B cell (primary cell): ENCODE measurements around the gene C20orf144. TPM values are rescaled to one million over a fixed set of nuclear protein-coding genes. Genes with fewer than 3 reads are reported as not detected.
"Not testable (repeated sequence)": the region's sequence is repeated elsewhere in the genome, so short reads cannot be mapped to it uniquely, and the experiment has no call there.

Experiments used
- ATAC-seq: fragments of 200-7000 bp; cut with Tn5 transposase; one replicate; pipeline ENCODE4 v1.10.0; 2021; ENCODE audit warnings: low read depth, mild to moderate bottlenecking, moderate number of reproducible peaks, moderate library complexity
- CTCF ChIA-PET: fragments of 350-600 bp; sonication (Branson Sonifier 250); formaldehyde crosslinking; loops from one replicate; lab custom pipeline; 2021; ENCODE audit warnings: antibody characterized with exemption, inconsistent platforms; lab: Charles Lee
- POLR2A ChIA-PET: fragments of 350-600 bp; sonication (Branson Sonifier 250); formaldehyde crosslinking; loops from one replicate; lab custom pipeline; 2021; ENCODE audit warnings: antibody characterized with exemption; lab: Charles Lee
- DNase-seq: peaks from one replicate; pipeline ENCODE4 v3.0.0; 2013
- H2AFZ ChIP-seq: 2 replicates; pipeline ENCODE4 v1.6.1; 2012; ENCODE audit warnings: mild to moderate bottlenecking, low read depth, low read length; ENCODE audit not compliant: insufficient read depth, poor library complexity, severe bottlenecking
- H3K27ac ChIP-seq, 2 donors: 1 replicate in 1 of 2; 2 replicates in 1 of 2; pipeline ENCODE4 v1.5.1; 2012 to 2013; ENCODE audit warnings: low read length in 2 of 2, mild to moderate bottlenecking in 2 of 2, moderate library complexity in 1 of 2
- H3K27me3 ChIP-seq, 4 experiments: fragments of 200-600 bp in 1 of 4; sonication (generic) in 1 of 4; replicated peaks in 1 of 4; 1 replicate in 2 of 4; 2 replicates in 2 of 4; pipeline versions ENCODE4 v1.6.1 to v1.7.0; 2013 to 2016; ENCODE audit warnings: low read length in 3 of 4, mild to moderate bottlenecking in 2 of 4, mixed read lengths in 1 of 4, moderate library complexity in 1 of 4; ENCODE audit not compliant: insufficient read depth in 4 of 4, control insufficient read depth in 3 of 4; ENCODE audit errors: control extremely low read depth in 1 of 4
- H3K36me3 ChIP-seq, 2 experiments: replicated peaks in 1 of 2; 1 replicate in 1 of 2; 2 replicates in 1 of 2; pipeline versions ENCODE4 v1.6.1 to v1.7.1; 2013; ENCODE audit warnings: low read length in 1 of 2; ENCODE audit not compliant: insufficient read depth in 2 of 2, control insufficient read depth in 1 of 2; ENCODE audit errors: control extremely low read depth in 1 of 2, extremely low read depth in 1 of 2
- H3K4me1 ChIP-seq, 2 donors: fragments of 200-600 bp in 1 of 2; sonication (generic) in 1 of 2; 1 replicate in 1 of 2; 2 replicates in 1 of 2; pipeline versions ENCODE4 v1.5.1 to v1.6.1; 2013 to 2017; ENCODE audit warnings: low read length in 2 of 2; ENCODE audit not compliant: control insufficient read depth in 2 of 2, insufficient read depth in 2 of 2
- H3K4me2 ChIP-seq: replicated peaks from 2 replicates; pipeline ENCODE3; 2012; ENCODE audit warnings: mild to moderate bottlenecking, low read depth, low read length; ENCODE audit not compliant: poor library complexity, severe bottlenecking
- H3K4me3 ChIP-seq, 5 experiments: fragments of 200-600 bp in 1 of 5; sonication (generic) in 1 of 5; 1 replicate in 3 of 5; 2 replicates in 2 of 5; pipeline versions ENCODE4 v1.5.1 to v1.7.0; 2011 to 2016; ENCODE audit warnings: low read length in 4 of 5, mild to moderate bottlenecking in 4 of 5, low read depth in 2 of 5, control low read depth in 1 of 5, moderate library complexity in 1 of 5; ENCODE audit not compliant: insufficient read depth in 1 of 5; ENCODE audit errors: control extremely low read depth in 1 of 5, extremely low read depth in 1 of 5
- H3K79me2 ChIP-seq: fragments of 200-600 bp; sonication (generic); one replicate; pipeline ENCODE4 v1.6.0; 2016; ENCODE audit warnings: low read length; ENCODE audit not compliant: control insufficient read depth, insufficient read depth
- H3K9ac ChIP-seq: fragments of 200-600 bp; sonication (generic); 2 replicates; pipeline ENCODE4 v1.6.1; 2017; ENCODE audit warnings: mild to moderate bottlenecking, low read length, moderate library complexity
- H3K9me3 ChIP-seq, 3 donors: one replicate each; pipeline versions ENCODE4 v1.6.1 to v1.7.1; 2013; ENCODE audit warnings: low read length in 2 of 3; ENCODE audit not compliant: control insufficient read depth in 2 of 3, insufficient read depth in 1 of 3; ENCODE audit errors: control extremely low read depth in 1 of 3
- H4K20me1 ChIP-seq: 2 replicates; pipeline ENCODE4 v1.6.0; 2012; ENCODE audit warnings: mild to moderate bottlenecking, low read length; ENCODE audit not compliant: insufficient read depth, control insufficient read depth, poor library complexity, severe bottlenecking
- H3K27ac Mint-ChIP-seq: one replicate; pipeline ENCODE4 v1.8.0; 2021; ENCODE audit warnings: mixed read lengths
- H3K27me3 Mint-ChIP-seq: one replicate; pipeline ENCODE4 v1.8.0; 2021; ENCODE audit warnings: mixed read lengths
- H3K4me1 Mint-ChIP-seq: one replicate; pipeline ENCODE4 v1.8.0; 2021; ENCODE audit warnings: mixed read lengths
- H3K4me3 Mint-ChIP-seq: one replicate; pipeline ENCODE4 v1.8.0; 2021; ENCODE audit warnings: mixed read lengths
- H3K9me3 Mint-ChIP-seq: one replicate; pipeline ENCODE4 v1.8.0; 2022; ENCODE audit warnings: mixed read lengths; ENCODE audit not compliant: insufficient read depth
- CTCF ChIP-seq: fragments of 200-600 bp; IDR thresholded peaks from one replicate; pipeline ENCODE4 v1.8.0; 2022; ENCODE audit warnings: antibody characterized with exemption, mild to moderate bottlenecking
- EZH2 ChIP-seq: IDR thresholded peaks from 2 replicates; pipeline ENCODE4 v1.6.1; 2012; ENCODE audit warnings: borderline replicate concordance, low read depth, mild to moderate bottlenecking, moderate library complexity, low read length; ENCODE audit not compliant: insufficient read depth, poor library complexity, severe bottlenecking
- WGBS: methylation state at CpG from one replicate; pipeline ENCODE4 v1.1.5; 2013; ENCODE audit warnings: missing lambda C conversion rate; ENCODE audit not compliant: insufficient coverage; 5-methylcytosine and 5-hydroxymethylcytosine counted together
- intact Hi-C: fragments of 100-400 bp; cut with micrococcal nuclease; formaldehyde crosslinking; loops from one replicate; pipeline ENCODE4 v1.10.0; 2022
- polyA plus RNA-seq: library from polyadenylated mRNA; depleted of rRNA; stranded (reverse); fragments of >200 nt; gene quantifications from 2 replicates; pipeline ENCODE4 v1.2.3, GENCODE V29; 2012
- total RNA-seq, 2 donors: library from RNA; stranded (reverse); fragments of 120-200 nt in 1 of 2; gene quantifications; 1 replicate in 1 of 2; 2 replicates in 1 of 2; pipeline versions ENCODE4 v1.2.3 to v1.2.4, GENCODE V29; 2013 to 2022

Gene C20orf144
- total and polyA plus RNA-seq, 2 donors (not counting 1 experiment from before 2014, with no cell fraction given): 0.27 to 0.44 TPM

- Histone ChIP-seq H3K27me3 (no peaks in the 10 kb centered on the region), H3K4me1 (no peaks in the 10 kb centered on the region), H3K4me3 (no peak overlapping the region), H4K20me1 (no peaks in the 10 kb centered on the region), H3K9me3 (no peaks in the 10 kb centered on the region), H3K36me3 (peaks cover 0 to 34% of the 10 kb centered on the region in 2 experiments), H3K4me2 (no peak overlapping the region), H3K27ac (no peak overlapping the region), H3K79me2 (no peaks in the 10 kb centered on the region), H3K9ac (no peak overlapping the region), H2AFZ (no peak overlapping the region)
- 97% methylated on average over 3 of the region's 5 CpGs for WGBS
- no peak overlapping the region for H3K27ac Mint-ChIP-seq
- TF ChIP-seq EZH2: no peak
- no peak for TF ChIP-seq CTCF
- DNase-seq (no peak), ATAC-seq (no peak)
- H3K9me3 Mint-ChIP-seq: no peaks in the 10 kb centered on the region
- intact Hi-C loops: no loop called here
- H3K4me3 Mint-ChIP-seq: no peak overlapping the region
- CTCF ChIA-PET: no interaction called here
- peaks cover 4% of the 10 kb centered on the region for H3K4me1 Mint-ChIP-seq
- POLR2A ChIA-PET: no interaction called here
- H3K27me3 Mint-ChIP-seq: no peaks in the 10 kb centered on the region
Observed at GRCh38 chr20:33646191-33646590, 15.9 kb upstream of the C20orf144 start.

DNA sequence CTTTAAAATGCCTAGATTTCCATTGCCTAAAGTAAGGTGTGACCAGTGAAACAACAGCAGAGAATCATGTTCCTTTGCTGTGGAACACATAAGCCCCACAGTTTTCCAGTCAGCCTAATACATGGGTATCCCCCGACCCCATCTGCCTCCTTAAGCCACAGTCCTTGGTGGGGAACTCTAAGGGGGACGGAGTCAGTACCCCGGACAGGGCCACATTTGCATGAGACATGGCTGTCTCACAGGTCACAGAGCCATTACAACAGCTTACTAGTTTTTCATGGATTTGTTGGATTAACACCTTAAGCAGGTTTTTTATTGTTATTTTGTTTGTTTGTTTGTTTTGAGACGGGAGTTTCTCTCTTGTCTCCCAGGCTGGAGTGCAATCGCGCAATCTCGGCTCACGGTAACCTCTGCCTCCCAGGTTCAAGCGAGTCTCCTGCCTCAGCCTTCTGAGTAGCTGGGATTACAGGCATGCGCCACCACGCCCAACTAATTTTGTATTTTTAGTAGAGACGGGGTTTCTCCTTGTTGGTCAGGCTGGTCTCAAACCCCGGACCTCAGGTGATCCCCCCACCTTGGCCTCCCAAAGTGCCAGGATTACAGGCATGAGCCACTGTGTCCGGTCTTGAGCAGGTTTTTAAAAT is 15.0 kb upstream of the C20orf144 start:
- H2AFZ ChIP-seq, H3K79me2 ChIP-seq, H3K4me2 ChIP-seq, H3K27me3 ChIP-seq, H3K4me3 Mint-ChIP-seq, H3K9me3 Mint-ChIP-seq, H3K27ac Mint-ChIP-seq, CTCF ChIA-PET, H3K4me1 Mint-ChIP-seq, H3K27me3 Mint-ChIP-seq, H3K4me3 ChIP-seq, H3K9ac ChIP-seq, DNase-seq, H3K9me3 ChIP-seq, POLR2A ChIA-PET, H3K27ac ChIP-seq, H4K20me1 ChIP-seq, ATAC-seq, intact Hi-C loops, H3K4me1 ChIP-seq: not testable (repeated sequence)
- peaks cover 0 to 28% of the 10 kb centered on the region in 2 experiments for H3K36me3 ChIP-seq
- 95% methylated on average over 9 of the region's 14 CpGs for WGBS
